Adrenal gland (tissue), 12 donors: Measurements from ENCODE around the gene MED25. TPM values are rescaled to one million over a fixed set of nuclear protein-coding genes. Genes with fewer than 3 reads are reported as not detected.

Experiments used
- DNase-seq, 7 donors: peaks; one replicate each; pipeline ENCODE4 v3.0.0-alpha.2; 2019 to 2020
- H3K27ac ChIP-seq, 5 donors: fragments of 200-600 bp; sonication (generic) in 4 of 5; 1 replicate in 3 of 5; 2 replicates in 2 of 5; pipeline versions ENCODE4 v1.5.1 to v1.8.0; 2016 to 2020; ENCODE audit warnings: mild to moderate bottlenecking in 1 of 5
- H3K27me3 ChIP-seq: fragments of 200-600 bp; 2 replicates; pipeline ENCODE4 v1.8.0; 2021
- H3K36me3 ChIP-seq, 2 donors: fragments of 200-600 bp; replicated peaks in 1 of 2; 1 replicate in 1 of 2; 2 replicates in 1 of 2; pipeline versions ENCODE4 v1.5.1 to v1.8.0; 2018 to 2022
- H3K4me1 ChIP-seq, 2 donors: fragments of 200-600 bp; replicated peaks in 1 of 2; 1 replicate in 1 of 2; 2 replicates in 1 of 2; pipeline versions ENCODE4 v1.5.1 to v1.8.0; 2018 to 2021
- H3K4me3 ChIP-seq, 4 donors: fragments of 200-600 bp; sonication (generic) in 3 of 4; one replicate each; pipeline ENCODE4 v1.5.1; 2016 to 2018
- H3K9me3 ChIP-seq, 3 donors: fragments of 200-600 bp; sonication (generic) in 1 of 3; replicated peaks in 1 of 3; 1 replicate in 2 of 3; 2 replicates in 1 of 3; pipeline versions ENCODE4 v1.5.1 to v1.8.0; 2016 to 2021
- CTCF ChIP-seq, 6 experiments: fragments of 450-650 bp in 4 of 6; fragments of 200-600 bp in 2 of 6; sonication (generic) in 1 of 6; IDR thresholded peaks; 1 replicate in 5 of 6; 2 replicates in 1 of 6; pipeline versions ENCODE4 v1.5.1 to v1.8.0; 2016 to 2021; ENCODE audit warnings: antibody characterized with exemption in 6 of 6, mild to moderate bottlenecking in 2 of 6, moderate library complexity in 1 of 6
- POLR2A ChIP-seq, 2 donors: fragments of 450-650 bp; IDR thresholded peaks; one replicate each; pipeline ENCODE4 v1.6.1; 2017; ENCODE audit warnings: antibody characterized with exemption in 2 of 2, mild to moderate bottlenecking in 2 of 2, moderate library complexity in 1 of 2
- WGBS, 4 donors: extraction: QIAGEN DNeasy Blood & Tissue Kit in 2 of 4; methylation state at CpG; one replicate each; pipeline versions ENCODE4 v1.1.5 to v1.1.7; 2013 to 2017; 5-methylcytosine and 5-hydroxymethylcytosine counted together
- intact Hi-C, 2 donors: fragments of 100-400 bp; cut with DNase I; formaldehyde crosslinking; loops; one replicate each; pipeline versions ENCODE4 v1.14.1 to v1.15.0; 2022 to 2023
- polyA plus RNA-seq, 3 donors: library from polyadenylated mRNA; stranded (reverse); fragments of 200-250 nt in 2 of 3; fragments of 350-450 nt in 1 of 3; fragmentation: Illumina TruSeq in 1 of 3; extraction: RNeasy Lipid Tissue Mini Kit (QIAGEN cat#74804) in 1 of 3; gene quantifications; one replicate each; pipeline ENCODE4 v1.2.3, GENCODE V29; 2013 to 2014
- total RNA-seq, 9 donors: library from RNA; depleted of rRNA in 4 of 9; stranded (reverse); fragments of >200 nt in 4 of 9; fragments of 120-200 nt in 1 of 9; fragmentation: NEBNext Ultra II Directional in 1 of 9; extraction: Animal tissue kit (Norgen Biotek cat#: 25700) in 1 of 9; gene quantifications; one replicate each; pipeline versions ENCODE4 v1.1.0 to v1.2.4, GENCODE V29; 2013 to 2023
- donor health status: healthy with polysubstance abuse.
- donor health status: Bipolar disorder and iron deficiency.
- donor health status: DM: yes; HTN: yes; CAD: no.
- donor health status: DM: no; HTN: no; CAD: no.
- donor health status: DM: no; HTN: no; CAD: no.
- donor health status: DM: yes; HTN: yes; CAD: no.

The MED25 gene
- total and polyA plus RNA-seq, 12 donors: 36.2 to 457 (median 107) TPM

DNA sequence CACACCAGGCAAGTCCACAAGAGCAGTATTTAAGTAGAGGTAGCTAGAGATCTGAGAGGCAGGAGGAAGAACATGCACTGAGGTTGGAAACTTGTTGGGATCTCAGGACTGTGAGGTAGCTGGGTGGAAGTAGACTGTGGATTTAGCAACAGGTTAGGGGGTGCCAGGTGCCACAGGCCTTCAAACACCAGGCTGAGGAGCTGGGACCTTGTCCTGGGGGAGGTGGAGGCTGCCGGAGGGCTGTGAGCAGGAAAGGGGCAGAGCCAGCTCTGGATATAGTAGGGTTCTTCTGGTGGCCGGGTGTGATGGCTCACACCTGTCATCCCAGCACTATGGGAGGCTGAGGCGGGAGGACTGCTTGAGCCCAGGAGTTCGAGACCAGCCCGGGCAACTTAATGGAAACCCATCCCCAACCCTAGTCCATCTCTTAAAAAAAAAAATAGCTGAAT is 8.1 kb upstream of the MED25 start:
- 74 to 92% (median 81%) methylated on average over 5 of the region's 5 CpGs for WGBS, 4 donors
- Histone ChIP-seq H3K4me1 (peaks cover 11 to 32% of the 10 kb centered on the region in 2 donors), H3K36me3 (peaks cover 0 to 8% of the 10 kb centered on the region in 2 donors), H3K27me3 (no peaks in the 10 kb centered on the region), H3K27ac (peak overlapping the region; percentile 70 to 94 (median 93)), H3K9me3 (no peaks in the 10 kb centered on the region), H3K4me3 (peak overlapping the region in 2 of 4 donors; percentile 61 to 77)
- no peak for DNase-seq
- intact Hi-C loops: loop anchor here in 1 of 2 donors (10.0 kb wide), 1 partner anchor 55 kb away; no protein-coding TSS in a partner anchor
- TF ChIP-seq POLR2A (IDR thresholded peaks at IDR 0.05) (no peak), CTCF (IDR thresholded peaks at IDR 0.05) (no peak)

- no peaks in the 10 kb centered on the region for H3K36me3 ChIP-seq
- peaks cover 11 to 32% of the 10 kb centered on the region in 2 donors for H3K4me1 ChIP-seq
- TF ChIP-seq CTCF (IDR thresholded peaks at IDR 0.05) (no peak), POLR2A (IDR thresholded peaks at IDR 0.05) (no peak)
- no peaks in the 10 kb centered on the region for H3K27me3 ChIP-seq
- DNase-seq: no peak
- H3K27ac ChIP-seq: no peak overlapping the region
- H3K4me3 ChIP-seq: no peak overlapping the region
- 93 to 99% (median 95%) methylated on average over 6 of the region's 6 CpGs for WGBS, 4 donors
- no peaks in the 10 kb centered on the region for H3K9me3 ChIP-seq
- intact Hi-C loops: no loop called here
These were observed 6.8 kb upstream of the MED25 start for GRCh38 chr19:49811328-49811727.

DNA sequence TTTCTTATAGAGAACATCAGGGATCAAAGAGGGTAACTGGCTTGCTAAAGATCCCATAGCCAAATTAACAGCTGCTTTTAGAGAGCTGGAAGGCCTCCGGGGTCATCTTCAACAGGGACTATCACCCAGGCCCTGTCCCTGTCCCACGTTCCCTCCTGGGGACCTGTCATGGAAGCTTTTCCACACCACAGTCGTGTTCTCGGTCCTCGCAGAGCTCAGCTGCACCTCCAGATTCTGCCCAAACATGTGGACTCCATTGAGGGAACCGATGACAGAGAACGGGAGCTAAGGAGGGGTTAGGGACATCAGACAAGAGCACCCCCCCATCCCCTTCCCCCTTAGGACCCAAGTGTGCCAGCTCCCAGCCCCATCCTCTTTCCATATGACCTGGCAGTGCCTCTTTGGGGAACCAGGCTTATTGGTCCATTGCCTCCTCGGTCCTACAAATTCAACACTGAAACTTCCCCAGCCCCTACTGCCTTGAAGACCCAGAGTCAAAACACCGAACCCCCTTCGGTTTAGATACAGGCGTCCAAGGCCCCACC is 5.6 kb upstream of the MED25 start:
- no peak for TF ChIP-seq CTCF (IDR thresholded peaks at IDR 0.05)
- TF ChIP-seq POLR2A (IDR thresholded peaks at IDR 0.05): no peak
- H3K4me3 ChIP-seq: peak overlapping the region; percentile 63 to 100 (median 85)
- no peaks in the 10 kb centered on the region for H3K9me3 ChIP-seq
- H3K4me1 ChIP-seq: peaks cover 14 to 32% of the 10 kb centered on the region in 2 donors
- peak in 2 of 7 donors; percentile 23 to 32 for DNase-seq
- intact Hi-C loops: no loop called here
- peak overlapping the region in 4 of 5 donors; percentile 61 to 92 (median 78) for H3K27ac ChIP-seq
- H3K36me3 ChIP-seq: no peaks in the 10 kb centered on the region
- 43 to 73% (median 51%) methylated on average over 4 to 11 of the region's 11 CpGs for WGBS, 4 donors
- no peaks in the 10 kb centered on the region for H3K27me3 ChIP-seq

GRCh38 chr19:49812997-49813861 is 4.9 kb upstream of the MED25 start, which contains the start of gene FUZ:
Gene FUZ, minus strand, starts transcription at chr19:49813292. Its CDS starts 186 bp downstream, at chr19:49813106.
- intact Hi-C loops: no loop called here
- DNase-seq: peak; percentile 96 to 100 (median 99)
- Histone ChIP-seq H3K4me1 (peaks cover 14 to 31% of the 10 kb centered on the region in 2 donors), H3K27me3 (no peaks in the 10 kb centered on the region), H3K36me3 (no peaks in the 10 kb centered on the region), H3K4me3 (peak within 1 kb of the TSS; percentile 63 to 100 (median 85)), H3K9me3 (no peaks in the 10 kb centered on the region), H3K27ac (peak within 1 kb of the TSS; percentile 61 to 92 (median 85))
- WGBS, 4 donors: 0 to 2% (median 1%) methylated on average over 26 to 45 of the region's 45 CpGs
- TF ChIP-seq POLR2A (IDR thresholded peaks at IDR 0.05) (no peak), CTCF (IDR thresholded peaks at IDR 0.05) (peak in 4 of 6 experiments; percentile 10 to 34 (median 22))
